ENCODE data around the gene NODAL. TPM values are rescaled to one million over a fixed set of nuclear protein-coding genes. Genes with fewer than 3 reads are reported as not detected.

NODAL gene
- polyA plus RNA-seq, 1 donor from 2014 or later, result not detected

- Mint-ChIP-seq H3K36me3 (peaks cover 2% of the 10 kb centered on the region), H3K4me3 (peak overlapping the region in 1 of 4 donors; percentile 38), H3K9me3 (no peaks in the 10 kb centered on the region), H3K4me1 (peaks cover 3 to 7% (median 6%) of the 10 kb centered on the region in 3 donors), H3K27me3 (peaks cover 32% of the 10 kb centered on the region), H3K27ac (no peak overlapping the region)
Measured at GRCh38 chr10:70457759-70458305, 16.4 kb upstream of the NODAL start.

GRCh38 chr10:70456164-70456563 is 14.7 kb upstream of the NODAL start:
- Mint-ChIP-seq H3K9me3 (no peaks in the 10 kb centered on the region), H3K27ac (no peak overlapping the region), H3K4me1 (peaks cover 3 to 7% (median 6%) of the 10 kb centered on the region in 3 donors), H3K36me3 (no peaks in the 10 kb centered on the region), H3K4me3 (no peak overlapping the region), H3K27me3 (peaks cover 31% of the 10 kb centered on the region)

- Mint-ChIP-seq H3K27ac (no peak overlapping the region), H3K9me3 (no peaks in the 10 kb centered on the region), H3K36me3 (no peaks in the 10 kb centered on the region), H3K4me3 (no peak overlapping the region), H3K4me1 (peaks cover 3 to 7% (median 6%) of the 10 kb centered on the region in 3 donors), H3K27me3 (peaks cover 24% of the 10 kb centered on the region)
Measured at GRCh38 chr10:70455213-70455630, 13.7 kb upstream of the NODAL start.

- no peak overlapping the region for H3K27ac Mint-ChIP-seq
- H3K36me3 Mint-ChIP-seq, result peaks cover 2% of the 10 kb centered on the region
- H3K9me3 Mint-ChIP-seq, result no peaks in the 10 kb centered on the region
- no peak overlapping the region for H3K4me3 Mint-ChIP-seq
- H3K27me3 Mint-ChIP-seq, result peaks cover 11% of the 10 kb centered on the region
- H3K4me1 Mint-ChIP-seq, result peaks cover 0 to 1% (median 0%) of the 10 kb centered on the region in 3 donors
Measured at GRCh38 chr10:70448236-70448635, 6.8 kb upstream of the NODAL start.

- no peak overlapping the region for H3K27ac Mint-ChIP-seq
Measured at GRCh38 chr10:70445718-70446657, 4.5 kb upstream of the NODAL start.

GRCh38 chr10:70444744-70445143 is 3.3 kb upstream of the NODAL start:
- peaks cover 2% of the 10 kb centered on the region for H3K36me3 Mint-ChIP-seq
- peaks cover 8 to 11% (median 8%) of the 10 kb centered on the region in 3 donors for H3K4me1 Mint-ChIP-seq
- H3K27ac Mint-ChIP-seq, result no peak overlapping the region
- peaks cover 0 to 4% (median 0%) of the 10 kb centered on the region in 3 donors for H3K9me3 Mint-ChIP-seq
- H3K4me3 Mint-ChIP-seq, result no peak overlapping the region
- H3K27me3 Mint-ChIP-seq, result peaks cover 37% of the 10 kb centered on the region

More at GRCh38 chr10:70445718-70446657, 4.5 kb upstream of the NODAL start:
- H3K4me3 Mint-ChIP-seq, result no peak overlapping the region
- H3K4me1 Mint-ChIP-seq, result peaks cover 3 to 6% (median 4%) of the 10 kb centered on the region in 3 donors
- H3K36me3 Mint-ChIP-seq, result peaks cover 2% of the 10 kb centered on the region
- H3K27me3 Mint-ChIP-seq, result peaks cover 27% of the 10 kb centered on the region
- peaks cover 0 to under 1% (median 0%) of the 10 kb centered on the region in 3 donors for H3K9me3 Mint-ChIP-seq

- Mint-ChIP-seq H3K4me1 (peaks cover 7 to 11% (median 8%) of the 10 kb centered on the region in 3 donors), H3K27me3 (peaks cover 42% of the 10 kb centered on the region), H3K4me3 (peak overlapping the region in 1 of 4 donors; percentile 9), H3K9me3 (peaks cover 0 to 4% (median 0%) of the 10 kb centered on the region in 3 donors), H3K27ac (no peak overlapping the region), H3K36me3 (peaks cover 2% of the 10 kb centered on the region)
Measured at GRCh38 chr10:70442332-70442988, 979 bp upstream of the NODAL start.

- Mint-ChIP-seq H3K27ac (no peak overlapping the region), H3K27me3 (peaks cover 42% of the 10 kb centered on the region), H3K9me3 (peaks cover 0 to 4% (median 0%) of the 10 kb centered on the region in 3 donors), H3K36me3 (peaks cover 2% of the 10 kb centered on the region), H3K4me1 (peaks cover 7 to 11% (median 8%) of the 10 kb centered on the region in 3 donors), H3K4me3 (peak overlapping the region in 1 of 4 donors; percentile 9)
Measured at GRCh38 chr10:70441895-70442309, 421 bp upstream of the NODAL start.

- Mint-ChIP-seq H3K9me3 (peaks cover 0 to 4% (median 0%) of the 10 kb centered on the region in 3 donors), H3K4me1 (peaks cover 7 to 11% (median 8%) of the 10 kb centered on the region in 3 donors), H3K27me3 (peaks cover 42% of the 10 kb centered on the region), H3K36me3 (peaks cover 2% of the 10 kb centered on the region), H3K4me3 (peak overlapping the region in 3 of 4 donors; percentile 49 to 88 (median 87)), H3K27ac (no peak overlapping the region)
Measured at GRCh38 chr10:70440296-70441160, 953 bp downstream of the NODAL start.

- H3K27me3 Mint-ChIP-seq, result peaks cover 29% of the 10 kb centered on the region
Measured at GRCh38 chr10:70437721-70438120, 3.8 kb downstream of the NODAL start.

GRCh38 chr10:70435241-70436085 is 6.0 kb downstream of the NODAL start:
- H3K9me3 Mint-ChIP-seq, result no peaks in the 10 kb centered on the region
- no peak overlapping the region for H3K4me3 Mint-ChIP-seq
- H3K4me1 Mint-ChIP-seq, result peaks cover 6 to 23% (median 14%) of the 10 kb centered on the region in 3 donors
- H3K36me3 Mint-ChIP-seq, result peaks cover 6% of the 10 kb centered on the region
- H3K27me3 Mint-ChIP-seq, result peaks cover 10% of the 10 kb centered on the region
- H3K27ac Mint-ChIP-seq, result no peak overlapping the region

More at GRCh38 chr10:70437721-70438120, 3.8 kb downstream of the NODAL start:
- peaks cover 13 to 15% (median 15%) of the 10 kb centered on the region in 3 donors for H3K4me1 Mint-ChIP-seq
- H3K9me3 Mint-ChIP-seq, result peaks cover 0 to 4% (median 0%) of the 10 kb centered on the region in 3 donors
- no peak overlapping the region for H3K4me3 Mint-ChIP-seq
- H3K27ac Mint-ChIP-seq, result no peak overlapping the region
- peaks cover 2% of the 10 kb centered on the region for H3K36me3 Mint-ChIP-seq

GRCh38 chr10:70433581-70434280 is 7.8 kb downstream of the NODAL start:
- Mint-ChIP-seq H3K9me3 (no peaks in the 10 kb centered on the region), H3K4me1 (peaks cover 6 to 22% (median 14%) of the 10 kb centered on the region in 3 donors), H3K27ac (no peak overlapping the region), H3K4me3 (peak overlapping the region in 2 of 4 donors; percentile 39 to 41), H3K36me3 (peaks cover 6% of the 10 kb centered on the region), H3K27me3 (no peaks in the 10 kb centered on the region)
